Measurements from ENCODE around the gene RBM39. TPM values are rescaled to one million over a fixed set of nuclear protein-coding genes. Genes with fewer than 3 reads are reported as not detected.

RBM39 gene
- total and polyA plus RNA-seq, 9 of the 15 experiments (the other 6 are each of a cell fraction or from before 2014, with no cell fraction given): 143 to 319 (median 228) TPM

DNA sequence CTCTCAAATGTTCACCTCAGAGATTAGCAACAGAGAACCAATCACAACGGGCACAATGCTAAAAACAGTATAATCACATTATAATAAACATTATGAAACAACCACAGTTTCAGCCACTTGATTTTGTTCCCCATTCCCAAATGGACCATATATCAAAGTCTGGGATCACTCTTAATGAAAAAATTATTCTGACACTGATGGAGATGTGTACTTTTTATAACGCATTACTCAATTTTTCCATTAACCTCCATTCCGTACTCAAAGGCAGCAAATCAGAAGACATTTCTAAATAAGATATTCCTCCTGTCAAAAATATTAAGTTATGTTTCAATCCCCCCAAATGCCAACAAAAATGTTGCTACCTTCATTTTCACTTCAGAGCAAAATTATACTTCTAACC, 80.2 kb downstream of the RBM39 start:
- intact Hi-C loops (cut with micrococcal nuclease): loop anchor here (5.0 kb wide), 1 partner anchor 45 kb away; the partner anchor contains the start of gene SPAG4
- in situ Hi-C loops (cut with MboI): no loop called here
- no peak for TF ChIP-seq IRF9 (tag; IDR thresholded peaks at IDR 0.05)
- TF ChIP-seq JUND (IDR thresholded peaks at IDR 0.05; ENCODE audit: borderline replicate concordance, low read depth, low read length): no peak
- TF ChIP-seq JUND (tag; IDR thresholded peaks at IDR 0.05; ENCODE audit: borderline replicate concordance, low read depth, low read length): peak; percentile 12; the same call in 1 of the 3 replicates
- 0 out of 2 replicates have a peak, but pooled peaks have one; percentile 17 for TF ChIP-seq RBFOX2 (IDR thresholded peaks at IDR 0.05; ENCODE audit: low read depth, low read length)
- 16% methylated on average over 3 of the region's 3 CpGs for WGBS (ENCODE audit: insufficient coverage, low coverage, missing lambda C conversion rate)
- no peaks in the 10 kb centered on the region for H3K9me1 ChIP-seq (ENCODE audit: control insufficient read depth, insufficient read depth, low read length)
- peaks cover 82% of the 10 kb centered on the region for H3K79me2 ChIP-seq (ENCODE audit: control insufficient read depth, insufficient read depth, low read length)
- peak overlapping the region; percentile 57; the same call in 1 of the 2 replicates for H3K4me3 ChIP-seq
- no peaks in the 10 kb centered on the region for H3K9me3 ChIP-seq (replicated peaks; ENCODE audit: control insufficient read depth, insufficient read depth, low read depth, low read length)
- POLR2A ChIA-PET: interaction anchor here (0.6 to 1.5 kb wide), 5 partner anchors 20 to 899 kb away, joined by 3 to 4 read pairs (median 3); no protein-coding TSS in a partner anchor
- peaks cover 46% of the 10 kb centered on the region for H4K20me1 ChIP-seq (replicated peaks; ENCODE audit: control insufficient read depth, insufficient read depth, low read length)
- H3K27ac ChIP-seq (ENCODE audit: extremely low read depth, low read depth, low read length): no peak overlapping the region
- peak overlapping the region; percentile 89 for H3K4me2 ChIP-seq (ENCODE audit: insufficient read depth, low read length)
- H3K27me3 ChIP-seq (ENCODE audit: control insufficient read depth in 2 of 2, insufficient read depth in 2 of 2, low read length in 2 of 2): no peaks in the 10 kb centered on the region
- ATAC-seq: no peak
- H2AFZ ChIP-seq (ENCODE audit: low read depth, low read length): no peak overlapping the region
- FAIRE-seq: no peak
- no TSS peak for BruUV-seq (replicated peaks)
- H3K36me3 ChIP-seq (ENCODE audit: control insufficient read depth, insufficient read depth, low read length): peaks cover 11% of the 10 kb centered on the region; the same call in 2 of the 3 replicates
- CTCF ChIA-PET (ENCODE audit: low intra/inter-chr PET ratio): no interaction called here
- H3K9ac ChIP-seq (ENCODE audit: insufficient read depth in 1 of 2, low read depth in 2 of 2, low read length in 2 of 2): peak overlapping the region in 1 of 2 experiments; percentile 92; a peak in 1 of 4 replicates
- peaks cover 22 to 24% of the 10 kb centered on the region in 2 experiments; a peak in 4 of 5 replicates for H3K4me1 ChIP-seq (replicated peaks in 1 of 2; ENCODE audit: control insufficient read depth in 2 of 2, insufficient read depth in 2 of 2, low read length in 2 of 2)
- DNase-seq (ENCODE audit: extremely low read depth in 1 of 4, low spot score in 3 of 4): no peak
